HS-27A (cell line): ENCODE results near the gene PGM2.
"Not testable (repeated sequence)": the region's sequence is repeated elsewhere in the genome, so short reads cannot be mapped to it uniquely, and the experiment has no call there.

Source experiments
- DNase-seq: peaks from one replicate; pipeline ENCODE4 v3.0.0-alpha.2; 2012; ENCODE audit warnings: low read depth, missing footprints

Gene PGM2

DNA sequence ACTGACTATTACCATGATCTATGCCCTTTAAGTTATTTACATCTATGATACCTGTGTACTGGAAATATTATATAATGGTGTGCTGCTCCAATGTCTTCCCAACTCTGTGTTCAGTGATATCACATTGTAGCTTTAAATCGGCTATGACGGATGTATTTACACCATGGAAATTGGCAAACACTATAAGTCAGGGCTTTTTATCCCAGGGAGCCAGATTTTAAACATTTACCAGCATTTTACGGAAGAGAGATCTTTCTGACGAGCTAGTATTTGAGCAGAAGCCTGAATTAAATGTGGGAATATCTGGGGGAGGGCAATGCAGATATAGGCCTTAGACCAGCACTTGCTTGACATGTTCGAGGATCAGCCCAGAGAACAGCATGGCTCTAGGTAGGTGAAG, 7.7 kb upstream of the PGM2 start:
- no peak for DNase-seq

- not testable (repeated sequence) for DNase-seq
These were observed 6.0 kb upstream of the PGM2 start for GRCh38 chr4:37820458-37820857.

GRCh38 chr4:37821953-37822605, 4.4 kb upstream of the PGM2 start:
- DNase-seq, result no peak

DNA sequence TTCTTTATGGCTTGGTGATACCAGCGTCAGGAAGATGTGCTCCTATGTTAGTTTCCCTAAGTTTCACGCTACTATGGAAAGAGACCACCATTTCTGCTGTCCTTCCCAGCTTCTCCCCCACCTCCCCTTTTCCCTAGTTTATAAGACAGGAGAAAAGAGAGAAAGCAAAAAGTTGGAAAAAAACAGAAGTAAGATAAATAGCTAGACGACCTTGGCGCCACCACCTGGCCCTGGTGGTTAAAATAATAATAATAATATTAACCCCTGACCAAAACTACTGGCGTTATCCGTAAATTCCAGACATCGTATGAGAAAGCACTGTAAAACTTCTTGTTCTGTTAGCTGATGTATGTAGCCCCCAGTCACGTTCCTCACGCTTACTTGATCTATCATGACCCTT, 985 bp upstream of the PGM2 start:
- not testable (repeated sequence) for DNase-seq

DNA sequence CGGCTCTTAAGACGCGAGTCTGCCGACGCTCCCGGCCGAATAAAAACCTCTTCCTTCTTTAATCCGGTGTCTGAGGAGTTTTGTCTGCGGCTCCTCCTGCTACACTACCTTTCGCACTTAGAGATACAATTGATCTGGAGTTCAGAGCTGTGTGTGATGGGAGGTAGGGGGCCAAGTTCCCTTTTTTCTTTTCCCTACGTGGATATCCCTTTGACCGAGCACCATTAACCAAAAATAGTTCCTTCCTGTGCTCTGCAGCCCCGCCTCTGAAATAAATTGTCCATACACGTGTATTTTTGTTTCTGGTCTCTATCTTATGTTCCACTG, 555 bp upstream of the PGM2 start:
- DNase-seq, result no peak

- DNase-seq, result no peak
These were observed 672 bp downstream of the PGM2 start for GRCh38 chr4:37827030-37827685.

GRCh38 chr4:37827802-37828321, 1.4 kb downstream of the PGM2 start:
- no peak for DNase-seq

DNA sequence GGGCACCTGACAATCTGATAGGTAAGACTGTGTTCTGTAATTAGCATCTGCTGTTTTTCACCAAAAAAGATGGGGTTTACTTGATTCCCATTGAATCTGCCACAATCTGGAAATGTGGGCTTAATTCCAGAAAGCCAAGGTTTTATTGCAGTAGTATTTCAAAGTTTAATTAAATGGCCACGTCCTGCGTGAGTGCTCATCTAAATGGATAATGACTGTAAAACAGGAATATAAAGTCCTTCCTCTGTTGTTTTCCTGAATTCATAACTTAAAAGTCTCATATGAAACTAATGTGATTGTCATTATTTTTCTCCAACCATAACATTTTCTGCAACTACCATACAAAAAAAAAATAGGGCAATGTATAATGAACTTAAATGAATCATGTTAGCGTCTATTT, 2.4 kb downstream of the PGM2 start:
- no peak for DNase-seq

DNA sequence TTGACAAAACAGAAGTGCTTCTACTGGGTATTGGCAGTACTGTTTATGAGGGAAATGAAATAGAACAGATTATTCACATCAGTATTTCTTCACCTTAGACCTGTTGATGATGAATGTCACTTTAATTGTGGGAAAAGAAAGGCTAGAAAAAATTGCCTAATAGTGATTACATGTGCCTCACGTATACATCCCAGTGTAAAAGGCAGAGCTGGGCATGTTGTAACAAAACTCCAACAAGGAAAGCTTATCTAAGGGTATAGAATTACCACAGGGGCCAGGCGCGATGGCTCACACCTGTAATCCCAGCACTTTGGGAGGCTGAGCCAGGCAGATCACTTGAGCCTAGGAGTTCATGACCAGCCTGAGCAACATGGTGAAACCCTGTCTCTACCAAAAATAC, 4.2 kb downstream of the PGM2 start:
- DNase-seq, result no peak

- no peak for DNase-seq
These were observed 8.5 kb downstream of the PGM2 start for GRCh38 chr4:37835031-37835430.

DNA sequence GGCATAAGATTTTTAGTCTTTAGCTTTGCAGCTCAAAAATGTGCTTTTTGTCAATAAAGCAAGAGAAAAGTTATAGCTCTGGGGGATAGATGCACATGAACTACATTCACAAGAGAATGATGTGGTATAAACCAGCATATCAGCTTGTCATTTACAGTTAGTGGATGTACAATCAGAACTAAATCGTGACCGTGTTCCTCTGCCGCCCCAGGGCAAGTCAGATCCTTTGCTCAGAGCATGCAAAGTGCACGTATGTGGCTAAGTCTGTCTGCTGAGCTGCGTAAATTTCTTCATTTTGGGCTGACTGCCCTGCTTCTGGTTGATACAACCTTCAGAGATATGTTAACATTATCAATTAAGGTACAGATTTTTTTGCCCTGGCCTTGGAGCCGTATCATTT, 9.3 kb downstream of the PGM2 start:
- DNase-seq, result no peak

DNA sequence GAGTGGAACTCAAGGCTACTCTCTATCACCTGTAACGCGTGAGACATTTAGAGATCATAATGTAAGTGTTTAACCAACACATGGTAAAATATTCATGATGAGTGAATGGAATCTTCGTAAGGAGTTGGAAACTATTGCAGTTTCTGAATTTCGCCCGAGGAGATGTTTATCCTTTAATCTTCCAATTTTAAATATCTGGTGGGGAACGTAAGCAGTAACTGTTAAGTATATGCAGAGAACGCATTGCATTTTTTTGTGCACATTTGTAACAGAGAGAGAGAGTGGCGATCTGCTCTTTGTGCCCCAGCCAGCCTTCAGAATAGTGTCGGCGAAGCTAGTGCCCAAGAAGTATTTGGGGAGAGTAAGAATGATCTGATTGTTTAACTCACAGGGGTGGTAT, 9.8 kb downstream of the PGM2 start:
- no peak for DNase-seq

DNA sequence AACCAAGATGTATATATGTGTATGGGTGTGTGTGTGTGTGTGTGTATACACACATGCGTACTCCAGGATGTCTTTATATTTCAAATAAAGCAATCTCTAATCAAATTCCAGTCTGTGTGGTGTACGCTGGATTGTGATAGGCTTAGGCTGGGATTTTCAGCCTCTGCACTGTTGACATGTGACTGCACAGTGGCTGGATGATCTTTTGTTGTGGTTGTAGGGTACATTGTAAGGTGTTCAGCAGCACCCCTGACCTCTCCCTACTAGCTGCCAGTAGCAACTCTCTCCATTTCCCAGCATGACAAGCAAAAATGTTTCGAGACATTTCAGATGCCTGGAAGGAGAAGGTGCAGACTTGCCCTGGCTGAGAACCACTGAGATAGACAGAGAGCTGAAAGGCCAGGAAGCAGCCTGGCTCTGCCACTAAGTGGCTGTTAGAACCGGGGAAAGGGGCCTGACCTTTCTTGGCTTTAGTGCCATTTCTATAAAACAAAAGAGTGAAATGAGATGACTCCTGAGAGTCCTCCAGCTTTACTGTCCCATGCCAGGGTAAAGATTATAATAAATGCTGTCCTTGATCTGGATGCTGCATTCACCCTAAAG, 10.5 kb downstream of the PGM2 start:
- DNase-seq, result no peak

DNA sequence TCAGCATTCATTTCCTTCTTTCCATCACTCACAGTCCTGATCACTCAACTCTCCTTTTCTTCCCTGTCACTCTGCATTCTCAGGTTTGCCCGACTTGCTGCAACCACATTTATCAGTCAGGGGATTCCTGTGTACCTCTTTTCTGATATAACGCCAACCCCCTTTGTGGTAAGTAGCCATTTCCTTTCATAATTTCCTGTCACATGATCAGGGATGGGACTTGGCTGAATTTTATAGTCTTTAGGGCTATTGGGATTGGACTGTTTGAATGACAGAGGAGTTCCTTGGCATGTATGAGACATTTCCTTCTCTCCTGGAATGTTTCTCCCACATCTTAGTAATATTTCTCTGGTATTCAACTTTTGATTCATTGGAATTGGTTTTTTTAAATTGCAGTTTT, 11.0 kb downstream of the PGM2 start:
- DNase-seq, result peak; percentile 39

GRCh38 chr4:37839426-37839825, 12.9 kb downstream of the PGM2 start:
- DNase-seq, result no peak

- DNase-seq, result no peak
These were observed 17.7 kb downstream of the PGM2 start for GRCh38 chr4:37844204-37844603.

GRCh38 chr4:37845201-37845600, 18.7 kb downstream of the PGM2 start:
- no peak for DNase-seq

DNA sequence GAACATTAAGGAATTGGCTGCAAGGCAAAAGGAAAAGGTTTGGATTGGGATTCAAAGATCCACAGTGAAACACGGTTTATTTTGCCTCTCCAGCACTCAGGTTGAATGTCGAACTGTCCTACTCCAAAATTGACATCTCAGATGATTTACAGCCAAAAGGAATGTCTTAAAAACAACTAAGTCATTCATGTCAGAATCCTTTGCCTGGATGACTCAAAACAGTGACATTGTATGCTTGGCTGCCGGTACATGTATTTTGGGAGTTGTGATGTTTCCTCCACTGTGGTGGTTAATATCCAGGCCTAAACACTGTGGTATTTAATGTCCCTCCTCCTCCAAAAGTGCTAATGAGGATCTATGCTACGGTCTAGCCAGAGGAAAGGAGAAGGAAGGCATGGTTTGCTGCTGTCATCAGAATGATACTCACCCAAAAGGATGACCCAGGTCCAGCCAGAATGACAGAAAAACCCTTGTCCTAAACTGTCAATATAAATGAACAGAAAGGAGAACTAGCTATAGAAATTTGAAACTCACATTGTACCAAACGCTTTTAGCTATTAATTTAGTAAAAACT, 20.9 kb downstream of the PGM2 start:
- no peak for DNase-seq

DNA sequence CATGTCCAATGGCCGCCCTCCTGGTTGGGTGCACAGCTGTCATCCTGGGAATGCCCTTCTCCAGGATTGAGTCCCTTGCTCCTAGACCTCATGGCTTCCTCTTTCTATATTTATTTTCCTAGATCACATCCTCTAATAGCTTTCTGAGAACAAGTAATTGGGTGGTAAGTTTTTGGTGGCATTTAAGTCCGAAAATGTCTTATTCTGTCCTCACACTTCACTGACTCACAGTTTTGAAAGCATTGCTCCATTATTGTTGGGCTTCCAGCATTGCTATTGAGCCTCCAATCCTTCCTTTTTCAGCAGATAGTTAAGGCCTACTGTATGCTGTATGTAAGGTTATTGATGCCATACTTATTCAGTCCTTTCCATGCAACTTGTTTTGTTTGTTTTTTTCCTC, 25.9 kb downstream of the PGM2 start:
- DNase-seq, result no peak

DNA sequence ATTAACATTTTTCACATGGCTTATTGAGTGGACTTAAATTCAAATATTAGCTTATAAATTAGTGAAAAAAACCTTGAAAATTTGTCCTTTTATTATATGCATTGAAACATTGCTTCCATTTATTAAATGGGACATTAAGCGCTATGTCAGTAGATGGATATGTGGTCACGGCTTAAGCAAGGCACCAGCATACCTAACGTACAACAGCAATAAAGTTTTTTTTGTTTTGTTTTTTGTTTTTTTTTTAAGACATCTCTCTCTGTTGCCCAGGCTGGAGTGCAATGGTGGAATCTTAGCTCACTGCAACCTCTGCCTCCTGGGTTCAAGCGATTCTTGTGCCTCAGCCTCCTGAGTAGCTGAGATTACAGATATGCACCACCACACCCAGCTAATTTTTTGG, 31.6 kb downstream of the PGM2 start:
- no peak for DNase-seq

DNA sequence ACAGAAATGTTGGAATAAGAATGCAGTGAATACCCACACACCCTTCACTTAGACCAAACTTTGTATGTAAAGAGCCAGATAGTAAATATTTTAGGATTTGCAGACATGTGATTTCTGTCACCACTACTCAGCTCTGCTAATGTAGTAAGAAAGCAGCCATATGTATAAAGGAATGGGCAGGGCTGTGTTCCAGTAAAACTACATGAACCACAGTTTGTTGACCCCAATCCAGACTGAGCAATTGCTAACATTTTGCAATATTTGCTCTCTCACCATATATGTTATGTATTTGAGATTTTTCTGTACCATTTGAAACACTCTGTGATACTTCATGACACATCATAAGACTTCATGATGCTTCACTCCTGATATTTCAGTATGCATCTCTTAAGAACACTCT, 32.4 kb downstream of the PGM2 start:
- DNase-seq, result no peak

DNA sequence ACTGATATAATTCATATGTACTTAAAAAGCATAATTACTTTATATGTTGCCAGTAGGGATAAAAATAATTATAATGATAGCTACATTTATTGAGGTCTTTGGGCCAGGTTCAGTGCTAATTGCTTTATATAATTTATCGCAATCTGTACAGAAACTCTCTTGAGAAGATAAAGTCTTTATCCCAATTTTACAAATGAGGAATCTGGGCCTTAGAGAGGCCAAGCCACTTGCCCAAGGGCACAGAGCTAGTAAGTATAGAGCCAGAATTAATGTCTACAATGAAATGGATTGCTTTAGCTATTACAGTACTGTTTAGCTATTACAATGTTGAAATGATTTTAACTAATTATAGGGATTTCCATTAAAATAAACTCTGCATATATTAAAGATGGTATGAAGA, 33.8 kb downstream of the PGM2 start:
- no peak for DNase-seq

- DNase-seq, result no peak
These were observed 36.5 kb downstream of the PGM2 start for GRCh38 chr4:37862961-37863360.
